AG09319 (cell line): ENCODE results near the gene SESN3.

Experiments used
- DNase-seq: peaks from one replicate; pipeline ENCODE4 v3.0.0-alpha.2; 2010; ENCODE audit warnings: low read depth; ENCODE audit errors: extremely low read depth
- TF ChIP-seq, protein P1 (sequence below): IDR thresholded peaks from 2 replicates; pipeline ENCODE4 v1.5.1; 2011; ENCODE audit warnings: low read depth, mild to moderate bottlenecking, inconsistent platforms, low read length, moderate library complexity

The SESN3 gene

GRCh38 chr11:95200781-95201457, 30.1 kb downstream of the SESN3 start:
- no peak for DNase-seq
- TF ChIP-seq, protein P1, sequence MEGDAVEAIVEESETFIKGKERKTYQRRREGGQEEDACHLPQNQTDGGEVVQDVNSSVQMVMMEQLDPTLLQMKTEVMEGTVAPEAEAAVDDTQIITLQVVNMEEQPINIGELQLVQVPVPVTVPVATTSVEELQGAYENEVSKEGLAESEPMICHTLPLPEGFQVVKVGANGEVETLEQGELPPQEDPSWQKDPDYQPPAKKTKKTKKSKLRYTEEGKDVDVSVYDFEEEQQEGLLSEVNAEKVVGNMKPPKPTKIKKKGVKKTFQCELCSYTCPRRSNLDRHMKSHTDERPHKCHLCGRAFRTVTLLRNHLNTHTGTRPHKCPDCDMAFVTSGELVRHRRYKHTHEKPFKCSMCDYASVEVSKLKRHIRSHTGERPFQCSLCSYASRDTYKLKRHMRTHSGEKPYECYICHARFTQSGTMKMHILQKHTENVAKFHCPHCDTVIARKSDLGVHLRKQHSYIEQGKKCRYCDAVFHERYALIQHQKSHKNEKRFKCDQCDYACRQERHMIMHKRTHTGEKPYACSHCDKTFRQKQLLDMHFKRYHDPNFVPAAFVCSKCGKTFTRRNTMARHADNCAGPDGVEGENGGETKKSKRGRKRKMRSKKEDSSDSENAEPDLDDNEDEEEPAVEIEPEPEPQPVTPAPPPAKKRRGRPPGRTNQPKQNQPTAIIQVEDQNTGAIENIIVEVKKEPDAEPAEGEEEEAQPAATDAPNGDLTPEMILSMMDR: no peak

DNA sequence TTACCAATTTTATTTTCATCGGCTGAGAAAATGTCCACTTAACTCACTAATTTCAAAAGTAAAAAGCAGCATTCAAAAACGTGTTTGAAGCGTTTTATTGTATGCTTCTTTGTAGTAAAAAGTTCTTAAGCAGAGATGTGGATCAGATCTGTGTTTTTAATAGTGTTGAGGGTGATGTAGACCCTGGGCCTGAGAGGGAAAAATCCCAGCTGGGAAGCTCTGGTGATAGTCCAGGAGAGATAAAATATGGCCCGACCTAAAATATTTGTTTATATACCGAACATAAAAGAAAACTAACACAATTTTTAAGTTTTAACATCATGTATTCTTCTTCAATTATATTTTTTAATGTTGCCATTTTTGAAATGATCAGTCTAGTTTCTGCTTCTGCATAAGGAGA, 35.2 kb downstream of the SESN3 start:
- no peak for DNase-seq
- TF ChIP-seq, protein P1: no peak

- TF ChIP-seq, protein P1: no peak
- no peak for DNase-seq
Observed at GRCh38 chr11:95193541-95193940, 37.5 kb downstream of the SESN3 start.

DNA sequence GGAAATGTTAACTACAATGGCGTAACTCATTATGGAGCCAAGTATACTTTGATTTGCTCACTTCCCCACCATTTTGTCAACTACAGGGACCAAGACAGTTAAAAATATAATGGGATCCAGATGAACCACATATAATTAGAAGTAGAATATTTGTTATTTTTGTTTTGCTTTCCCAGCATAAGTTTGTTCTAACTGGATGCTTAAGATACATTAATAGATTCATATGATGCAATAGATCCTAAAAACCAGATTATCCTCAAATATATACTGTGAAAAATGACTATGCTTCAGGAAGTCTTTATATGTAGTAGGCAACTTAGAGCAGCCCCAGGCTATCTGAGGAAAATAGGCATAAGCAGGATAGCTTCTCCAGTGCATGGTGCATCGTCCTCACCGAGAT, 38.3 kb downstream of the SESN3 start:
- DNase-seq: no peak
- TF ChIP-seq, protein P1: no peak

DNA sequence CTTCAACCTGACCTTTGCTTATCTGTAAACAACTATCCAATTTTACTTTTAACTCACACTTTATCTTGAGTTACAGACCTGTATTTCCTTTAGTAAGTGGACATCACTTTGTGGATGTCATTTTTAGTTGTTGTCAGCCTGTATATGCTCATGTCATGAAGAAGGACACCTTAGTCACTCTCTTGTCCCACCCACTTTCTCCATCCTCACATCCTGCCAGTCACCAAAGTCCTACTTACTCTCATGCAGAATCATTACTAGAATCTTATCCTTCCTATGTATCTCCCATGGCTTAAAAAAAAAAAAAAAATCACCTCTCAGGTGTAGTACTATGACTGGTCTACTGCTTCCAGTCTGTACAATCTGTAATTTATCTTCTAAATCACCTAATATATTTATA, 43.3 kb downstream of the SESN3 start:
- DNase-seq: no peak
- TF ChIP-seq, protein P1: no peak

DNA sequence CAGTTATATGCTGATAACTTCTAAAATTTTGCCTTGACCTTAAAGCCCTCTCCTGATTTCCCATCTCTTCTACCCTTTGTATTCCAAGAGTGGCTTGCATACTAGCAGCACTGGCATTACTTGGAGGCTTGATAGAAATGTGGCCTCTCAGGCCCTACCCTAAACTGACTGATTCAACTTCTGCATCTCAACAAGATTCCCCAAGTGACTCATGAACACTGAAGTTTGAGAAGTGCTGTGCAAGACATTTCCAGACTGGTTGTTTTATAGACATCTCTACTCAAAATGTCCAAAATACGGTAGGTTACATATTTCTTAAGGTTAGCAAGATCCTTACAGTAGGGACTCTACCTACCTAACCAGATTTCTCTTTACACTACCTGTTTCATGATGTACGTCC, 48.6 kb downstream of the SESN3 start:
- DNase-seq: no peak
- TF ChIP-seq, protein P1: no peak

DNA sequence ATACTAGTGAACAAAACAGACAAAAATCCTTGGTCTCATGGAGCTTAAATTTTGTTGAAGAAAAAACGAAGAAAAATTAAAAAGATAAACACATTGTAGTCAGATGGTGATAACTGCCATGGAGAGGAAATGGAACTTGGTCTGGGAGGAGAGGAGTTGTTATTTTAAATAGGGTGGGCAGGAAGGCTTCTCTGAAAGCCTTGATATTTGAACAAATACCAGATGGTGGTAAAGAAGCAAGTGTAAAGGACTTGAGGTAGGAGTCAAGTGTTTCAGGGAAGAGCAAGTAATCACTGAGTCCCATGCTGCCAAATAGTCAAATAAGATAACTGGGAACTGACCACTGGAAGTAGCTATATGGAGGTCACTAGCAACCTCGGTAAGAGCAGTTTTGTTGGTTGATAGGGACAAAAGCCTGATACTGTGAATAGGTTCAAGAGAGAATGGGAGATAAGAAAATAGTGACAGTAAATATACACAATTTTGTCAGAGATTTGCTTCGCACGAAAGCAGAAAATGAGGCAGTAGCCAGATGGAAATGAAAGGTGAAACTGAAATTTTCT, 55.1 kb downstream of the SESN3 start:
- no peak for DNase-seq
- TF ChIP-seq, protein P1: no peak
